ENCODE measurements around the gene POLR3E.
"Not testable (repeated sequence)": the region's sequence is repeated elsewhere in the genome, so short reads cannot be mapped to it uniquely, and the experiment has no call there.

POLR3E gene

DNA sequence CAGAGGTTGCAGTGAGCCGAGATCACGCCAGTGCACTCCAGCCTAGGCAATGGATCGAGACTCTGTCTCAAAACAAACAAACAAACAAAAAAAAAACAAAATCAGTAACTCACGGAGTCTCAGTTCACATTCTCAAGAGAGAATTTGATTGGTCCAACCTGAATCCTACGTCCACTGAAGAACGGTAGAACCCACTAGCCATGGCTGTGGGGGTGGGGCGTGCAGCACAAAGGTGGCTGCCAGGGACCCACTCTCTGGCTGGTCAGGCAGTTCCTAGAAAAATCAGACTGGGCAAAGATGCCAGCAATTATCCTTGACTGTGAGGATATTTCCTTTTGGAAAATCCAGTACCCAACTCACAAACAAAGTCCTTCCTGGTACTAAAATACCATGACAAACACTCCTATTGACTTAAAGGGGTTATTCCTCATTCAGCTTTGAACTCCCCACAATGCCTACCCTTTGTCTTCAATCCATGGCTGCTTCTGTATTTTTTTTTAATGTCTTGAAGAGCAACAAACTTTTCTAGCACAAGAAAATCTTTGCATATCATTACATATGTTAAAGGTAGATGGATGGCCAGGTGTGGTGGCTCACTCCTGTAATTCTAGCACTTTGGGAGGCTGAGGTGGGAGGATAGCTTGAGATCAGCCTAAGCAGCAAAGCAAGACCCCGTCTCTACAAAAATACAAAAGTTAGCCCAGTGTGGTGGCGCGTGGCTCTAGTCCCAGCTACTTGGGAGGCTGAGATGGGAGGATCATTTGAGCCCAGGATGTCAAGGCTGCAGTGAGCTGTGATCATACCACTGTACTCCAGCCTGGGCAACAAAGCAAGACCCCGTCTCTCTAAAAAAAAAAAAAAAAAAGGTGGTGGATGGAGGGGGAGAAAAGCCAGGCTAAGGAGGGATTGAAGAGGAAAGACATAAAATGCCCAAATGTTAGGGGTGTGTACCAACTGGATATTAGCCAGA is 3.8 kb upstream of the POLR3E start:
- DNase-seq = no peak

DNA sequence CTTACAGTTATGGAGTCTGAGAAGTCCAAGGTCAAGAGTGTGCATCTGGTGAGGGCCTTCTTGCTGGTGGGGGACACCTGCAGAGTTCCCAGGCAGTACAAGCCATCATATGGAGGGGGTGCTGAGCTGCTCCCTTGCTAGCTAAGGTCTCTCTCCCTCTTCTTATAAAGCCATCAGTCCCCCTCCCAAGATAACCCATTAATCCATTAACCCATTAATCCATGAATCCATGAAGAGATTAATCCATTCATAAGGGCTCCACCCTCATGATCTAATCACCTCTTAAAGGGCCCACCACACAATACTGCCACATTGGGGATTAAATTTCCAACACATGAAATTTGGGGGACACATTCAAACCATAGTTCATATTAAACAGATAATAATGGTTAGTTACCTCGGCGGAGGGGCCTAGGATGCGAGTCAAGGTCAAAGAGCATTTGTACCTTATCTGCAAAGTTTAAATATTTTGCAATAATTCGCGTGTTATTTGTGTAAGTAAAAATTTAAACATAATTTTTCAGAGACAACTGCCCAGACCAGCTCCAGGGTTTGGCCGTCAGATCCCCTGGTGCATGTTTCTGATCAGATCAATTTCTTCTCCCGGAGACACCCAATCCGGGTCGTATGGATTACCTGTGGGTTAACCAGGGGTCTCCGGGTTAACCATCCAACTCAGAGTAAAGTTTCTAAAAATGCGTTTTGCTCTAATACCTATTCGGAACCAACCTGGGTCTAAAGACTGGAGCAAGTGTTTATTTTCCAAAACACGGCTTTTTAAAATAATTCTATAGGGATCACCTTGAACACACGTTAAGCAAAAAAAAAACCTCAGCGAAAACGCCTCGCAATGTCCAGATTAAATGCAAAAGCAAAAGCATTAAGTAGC is 740 bp upstream of the POLR3E start:
- no peak for DNase-seq

- peak; percentile 87 for DNase-seq
These were observed 893 bp downstream of the POLR3E start for GRCh38 chr16:22297871-22298733.

GRCh38 chr16:22299036-22299435 is 1.8 kb downstream of the POLR3E start:
- no peak for DNase-seq

DNA sequence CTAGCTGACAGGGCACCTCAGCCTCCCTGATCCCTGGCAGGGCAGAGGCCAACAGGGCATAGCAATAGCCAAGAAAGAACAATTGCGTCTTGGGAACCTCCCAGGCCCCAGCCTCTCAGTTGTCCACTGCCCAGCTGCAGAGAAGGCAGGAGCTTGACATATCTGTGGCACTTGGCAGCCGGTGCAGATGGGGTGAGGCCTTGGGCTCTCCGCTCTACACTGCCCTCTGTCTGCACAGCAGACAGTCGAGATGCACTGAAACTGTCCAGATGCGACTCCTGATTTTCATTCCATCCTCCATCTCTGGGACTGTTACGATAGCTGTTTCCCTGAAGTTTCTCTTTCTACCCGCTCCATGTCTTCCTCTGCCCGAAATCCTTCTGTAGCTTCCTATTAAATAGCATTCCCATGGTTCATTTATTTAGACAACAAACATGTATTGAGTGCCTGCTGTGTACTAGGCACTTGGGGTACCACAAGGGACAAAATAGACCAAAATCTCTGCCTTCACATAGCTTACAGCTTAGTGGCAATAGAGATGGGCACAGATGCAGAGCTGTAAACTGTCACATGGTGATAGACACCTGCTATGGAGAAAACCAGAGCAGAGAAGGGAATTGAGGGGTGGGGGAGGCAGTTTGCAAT is 3.3 kb downstream of the POLR3E start:
- DNase-seq = no peak

DNA sequence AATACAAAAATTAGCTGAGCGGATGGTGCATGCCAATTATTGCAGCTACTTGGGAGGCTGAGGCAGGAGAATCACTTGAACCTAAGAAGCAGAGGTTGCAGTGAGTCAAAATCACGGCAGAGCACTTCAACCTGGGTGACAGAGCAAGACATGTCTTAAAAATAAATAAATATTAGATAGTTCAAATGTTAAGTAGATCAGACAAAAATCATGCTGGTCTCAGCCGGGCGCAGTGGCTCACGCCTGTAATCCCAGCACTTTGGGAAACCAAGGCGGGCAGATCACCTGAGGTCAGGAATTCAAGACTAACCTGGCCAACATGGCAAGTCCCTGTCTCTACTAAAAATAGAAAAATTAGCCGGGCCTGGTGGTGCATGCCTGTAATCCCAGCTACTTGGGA is 4.2 kb downstream of the POLR3E start:
- not testable (repeated sequence) for DNase-seq

DNA sequence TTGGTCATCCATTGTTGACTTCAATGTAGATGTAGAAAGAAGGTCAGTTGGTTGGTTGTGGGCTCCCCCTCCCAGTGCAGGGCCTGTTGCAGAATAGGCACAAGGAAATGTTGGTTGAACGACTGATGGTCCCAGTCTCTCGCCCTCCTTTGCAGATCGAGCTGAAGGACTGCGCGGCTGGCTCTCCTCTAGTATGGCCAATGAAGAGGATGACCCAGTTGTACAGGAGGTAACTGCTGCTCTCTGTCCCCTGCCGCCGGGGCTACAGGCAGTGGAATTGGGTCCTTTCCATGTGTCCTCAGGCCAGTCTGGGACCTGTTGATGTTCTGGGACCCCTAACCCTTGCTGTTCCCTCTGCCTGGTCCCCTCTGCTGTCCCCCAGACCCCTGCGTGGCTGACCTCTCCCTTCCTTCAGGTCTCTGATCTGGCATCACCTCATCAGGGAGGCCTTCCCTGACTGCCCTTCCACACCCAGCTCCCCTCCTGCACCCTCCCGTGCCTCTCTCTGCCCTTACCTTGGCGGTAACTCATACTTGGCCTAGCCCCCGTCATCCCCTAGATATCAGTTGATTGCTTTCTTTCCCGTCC is 5.7 kb downstream of the POLR3E start:
- no peak for DNase-seq

GRCh38 chr16:22304411-22304810 is 7.2 kb downstream of the POLR3E start:
- DNase-seq = no peak

DNA sequence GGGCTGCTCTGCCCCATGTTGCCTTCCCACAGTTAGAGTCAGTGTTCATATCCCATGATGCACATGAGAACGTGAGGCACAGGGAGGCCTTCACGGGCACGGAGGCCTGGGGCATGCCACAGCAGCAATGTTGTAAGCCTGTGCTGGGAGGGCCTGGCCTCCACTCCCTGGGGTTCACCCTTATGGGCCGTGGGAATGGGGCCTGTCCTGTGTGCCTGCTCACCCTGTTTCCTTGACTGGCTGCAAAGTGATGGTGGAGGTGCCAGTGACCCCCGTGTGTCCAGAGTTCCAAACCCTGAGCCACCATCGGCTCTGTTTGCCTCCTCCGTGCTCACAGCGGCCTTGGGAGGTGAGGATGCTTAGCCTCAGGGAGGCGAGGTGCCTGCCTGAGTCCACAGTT is 9.6 kb downstream of the POLR3E start:
- no peak for DNase-seq

GRCh38 chr16:22307838-22308237 is 10.6 kb downstream of the POLR3E start:
- no peak for DNase-seq

DNA sequence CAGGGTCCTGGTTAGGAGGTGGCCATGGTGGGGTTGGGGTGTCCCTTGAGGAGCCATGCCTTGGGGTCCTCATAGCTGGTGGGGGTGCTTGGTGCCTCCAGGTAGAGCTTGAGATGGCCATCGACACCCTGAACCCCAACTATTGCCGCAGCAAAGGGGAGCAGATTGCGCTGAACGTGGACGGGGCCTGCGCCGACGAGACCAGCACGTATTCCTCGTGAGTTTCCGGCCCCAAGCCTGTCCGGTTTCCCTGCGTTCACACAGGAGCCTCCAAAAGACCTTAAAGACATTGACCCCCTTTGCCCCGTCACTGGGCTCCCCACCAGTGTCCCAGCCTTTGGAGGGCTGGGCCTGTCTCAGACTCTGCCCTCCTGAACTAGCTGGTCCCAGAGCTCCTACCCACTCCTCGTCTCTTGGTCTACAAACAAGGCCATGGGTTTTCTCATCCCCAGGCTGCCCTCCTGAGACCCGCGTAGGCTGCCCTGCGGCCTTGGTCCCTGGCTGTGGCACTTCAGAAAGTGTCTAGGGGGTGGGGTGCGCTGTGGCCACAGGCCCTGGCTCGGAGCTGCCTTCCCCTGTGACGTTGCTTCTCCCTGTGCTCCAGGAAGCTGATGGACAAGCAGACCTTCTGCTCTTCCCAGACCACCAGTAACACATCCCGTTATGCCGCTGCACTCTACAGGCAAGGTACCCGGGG is 11.8 kb downstream of the POLR3E start:
- no peak for DNase-seq

GRCh38 chr16:22311520-22311919 is 14.3 kb downstream of the POLR3E start:
- DNase-seq = no peak

- DNase-seq = no peak
These were observed 15.9 kb downstream of the POLR3E start for GRCh38 chr16:22312897-22313781.

GRCh38 chr16:22313876-22314470 is 16.8 kb downstream of the POLR3E start:
- DNase-seq = no peak

- no peak for DNase-seq
These were observed 17.7 kb downstream of the POLR3E start for GRCh38 chr16:22314661-22315626.

DNA sequence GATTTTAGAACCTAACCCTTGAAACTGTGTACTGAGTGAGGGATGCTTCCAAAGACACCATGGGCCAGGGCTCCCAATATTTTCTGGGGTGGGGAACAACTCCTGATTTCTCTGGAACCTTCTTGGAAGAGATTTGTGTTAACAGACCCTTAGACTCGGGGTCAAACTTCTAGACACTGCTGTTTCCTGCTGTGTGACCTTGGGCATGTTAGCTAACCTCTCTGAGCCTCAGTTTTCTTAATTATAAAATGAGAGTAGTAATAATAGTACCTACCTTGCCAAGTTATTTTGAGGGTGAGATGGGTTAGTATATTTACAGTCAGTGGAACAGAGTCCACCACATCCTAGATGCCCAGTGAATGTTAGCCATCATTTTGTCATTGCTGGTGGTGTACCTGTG is 18.8 kb downstream of the POLR3E start:
- no peak for DNase-seq

GRCh38 chr16:22316411-22316811 is 19.2 kb downstream of the POLR3E start:
- DNase-seq = no peak

GRCh38 chr16:22317001-22317530 is 19.9 kb downstream of the POLR3E start:
- no peak for DNase-seq
